Neuronal stem cell (in vitro differentiated cells): Measurements from ENCODE around the gene HIF1A.

Experiments
- DNase-seq: peaks from one replicate; pipeline ENCODE4 v3.0.0-alpha.2; 2013; ENCODE audit warnings: low spot score
- H2AFZ ChIP-seq: one replicate; pipeline ENCODE4 v1.6.1; 2013; ENCODE audit warnings: mild to moderate bottlenecking, low read length, inconsistent platforms
- H2AK5ac ChIP-seq: 2 replicates; pipeline ENCODE4 v1.6.1; 2013; ENCODE audit warnings: low read depth, mild to moderate bottlenecking, inconsistent platforms, low read length, moderate library complexity, mixed read lengths
- H2BK120ac ChIP-seq: 2 replicates; pipeline ENCODE4 v1.6.1; 2013; ENCODE audit warnings: low read depth, mild to moderate bottlenecking, inconsistent platforms, low read length, moderate library complexity, mixed read lengths
- H2BK12ac ChIP-seq: one replicate; pipeline ENCODE4 v1.6.1; 2013; ENCODE audit warnings: low read length, inconsistent platforms
- H2BK15ac ChIP-seq: 2 replicates; pipeline ENCODE4 v1.6.1; 2013; ENCODE audit warnings: mild to moderate bottlenecking, low read length, inconsistent platforms, mixed read lengths
- H2BK5ac ChIP-seq: one replicate; pipeline ENCODE4 v1.6.1; 2013; ENCODE audit warnings: inconsistent platforms, mild to moderate bottlenecking, low read length, moderate library complexity
- H3K14ac ChIP-seq: one replicate; pipeline ENCODE4 v1.6.1; 2013; ENCODE audit warnings: low read length, inconsistent platforms
- H3K18ac ChIP-seq: 2 replicates; pipeline ENCODE4 v1.6.1; 2013; ENCODE audit warnings: low read length, inconsistent platforms
- H3K23ac ChIP-seq: 2 replicates; pipeline ENCODE4 v1.6.1; 2013; ENCODE audit warnings: low read depth, mild to moderate bottlenecking, mixed read lengths, low read length, inconsistent platforms; ENCODE audit not compliant: poor library complexity
- H3K27ac ChIP-seq: replicated peaks from 3 replicates; pipeline ENCODE4 v1.5.1; 2013; ENCODE audit warnings: low read length, inconsistent platforms
- H3K27me3 ChIP-seq, 3 experiments: 2 replicates each; pipeline ENCODE4 v1.6.1; 2013; ENCODE audit warnings: low read length in 3 of 3, mild to moderate bottlenecking in 2 of 3, inconsistent platforms in 1 of 3, low read depth in 1 of 3, mixed read lengths in 1 of 3, moderate library complexity in 1 of 3; ENCODE audit not compliant: control insufficient read depth in 3 of 3, insufficient read depth in 3 of 3
- H3K36me3 ChIP-seq, 2 donors: replicated peaks in 1 of 2; 2 replicates each; pipeline ENCODE4 v1.6.1; 2013; ENCODE audit warnings: low read length in 2 of 2; ENCODE audit not compliant: control insufficient read depth in 2 of 2, insufficient read depth in 2 of 2
- H3K4ac ChIP-seq: 2 replicates; pipeline ENCODE4 v1.6.1; 2013; ENCODE audit warnings: inconsistent platforms, mild to moderate bottlenecking, low read length, moderate library complexity
- H3K4me1 ChIP-seq, 2 donors: 1 replicate in 1 of 2; 2 replicates in 1 of 2; pipeline ENCODE4 v1.6.1; 2013; ENCODE audit warnings: low read length in 2 of 2, low read depth in 1 of 2; ENCODE audit not compliant: control insufficient read depth in 2 of 2, insufficient read depth in 1 of 2
- H3K4me2 ChIP-seq: one replicate; pipeline ENCODE4 v1.6.1; 2013; ENCODE audit warnings: mild to moderate bottlenecking, low read length, inconsistent platforms; ENCODE audit not compliant: insufficient read depth, poor library complexity, severe bottlenecking
- H3K4me3 ChIP-seq, 2 donors: 2 replicates each; pipeline ENCODE4 v1.5.1; 2013; ENCODE audit warnings: low read length in 2 of 2, mild to moderate bottlenecking in 2 of 2, inconsistent platforms in 1 of 2, moderate library complexity in 1 of 2
- H3K79me1 ChIP-seq: one replicate; pipeline ENCODE4 v1.6.1; 2013; ENCODE audit warnings: low read depth, mild to moderate bottlenecking, inconsistent platforms, low read length, moderate library complexity
- H3K9ac ChIP-seq: one replicate; pipeline ENCODE4 v1.6.1; 2013; ENCODE audit warnings: mild to moderate bottlenecking, low read depth, low read length, inconsistent platforms; ENCODE audit not compliant: poor library complexity
- H3K9me3 ChIP-seq, 2 donors: replicated peaks in 1 of 2; 2 replicates each; pipeline versions ENCODE3 to v1.6.1; 2013; ENCODE audit warnings: low read length in 2 of 2, mild to moderate bottlenecking in 2 of 2, inconsistent platforms in 1 of 2, low read depth in 1 of 2, mixed read lengths in 1 of 2, moderate library complexity in 1 of 2; ENCODE audit not compliant: control insufficient read depth in 2 of 2, insufficient read depth in 1 of 2
- H4K8ac ChIP-seq: one replicate; pipeline ENCODE4 v1.6.1; 2013; ENCODE audit warnings: low read depth, mild to moderate bottlenecking, inconsistent platforms, low read length, moderate library complexity
- H4K91ac ChIP-seq: one replicate; pipeline ENCODE4 v1.6.1; 2013; ENCODE audit warnings: low read length, low read depth, mild to moderate bottlenecking, inconsistent platforms; ENCODE audit not compliant: poor library complexity
- WGBS, 2 donors: extraction: QIAGEN DNeasy Blood & Tissue Kit; methylation state at CpG; one replicate each; pipeline ENCODE4 v1.1.7; 2013; ENCODE audit warnings: missing lambda C conversion rate in 2 of 2, mixed read lengths in 1 of 2; ENCODE audit not compliant: insufficient read length in 2 of 2, insufficient replicate concordance in 1 of 2; ENCODE audit errors: extremely low coverage in 2 of 2; 5-methylcytosine and 5-hydroxymethylcytosine counted together

HIF1A gene

GRCh38 chr14:61663312-61663979 is 31.9 kb upstream of the HIF1A start:
- Histone ChIP-seq H3K23ac (no peak overlapping the region), H3K79me1 (no peaks in the 10 kb centered on the region), H4K8ac (no peak overlapping the region), H3K36me3 (no peaks in the 10 kb centered on the region), H3K4me1 (peaks cover 0 to 2% of the 10 kb centered on the region in 2 donors), H3K27me3 (peaks cover 0 to 3% (median 0%) of the 10 kb centered on the region in 3 experiments), H3K18ac (no peak overlapping the region), H2AFZ (no peak overlapping the region), H3K9ac (no peak overlapping the region), H3K4me3 (no peak overlapping the region), H3K4ac (no peak overlapping the region), H2AK5ac (no peak overlapping the region), H2BK5ac (no peak overlapping the region), H3K4me2 (no peak overlapping the region), H3K27ac (no peak overlapping the region), H2BK120ac (no peak overlapping the region), H4K91ac (no peak overlapping the region), H3K9me3 (no peaks in the 10 kb centered on the region), H3K14ac (no peak overlapping the region), H2BK12ac (no peak overlapping the region), H2BK15ac (no peak overlapping the region)
- no CpG with 5 or more reads among the region's 7 CpGs for WGBS, 2 donors
- DNase-seq, result no peak

GRCh38 chr14:61668282-61668681 is 27.0 kb upstream of the HIF1A start:
- Histone ChIP-seq H3K23ac (no peak overlapping the region), H3K14ac (no peak overlapping the region), H3K9me3 (no peaks in the 10 kb centered on the region), H3K9ac (no peak overlapping the region), H2BK12ac (no peak overlapping the region), H3K27ac (no peak overlapping the region), H3K4ac (no peak overlapping the region), H3K18ac (no peak overlapping the region), H3K27me3 (peaks cover 0 to 6% (median 0%) of the 10 kb centered on the region in 3 experiments), H4K91ac (no peak overlapping the region), H3K36me3 (no peaks in the 10 kb centered on the region), H3K79me1 (no peaks in the 10 kb centered on the region), H2BK120ac (no peak overlapping the region), H3K4me3 (no peak overlapping the region), H2AFZ (no peak overlapping the region), H4K8ac (no peak overlapping the region), H3K4me2 (no peak overlapping the region), H3K4me1 (peaks cover 0 to 6% of the 10 kb centered on the region in 2 donors), H2BK5ac (no peak overlapping the region), H2BK15ac (no peak overlapping the region), H2AK5ac (no peak overlapping the region)
- WGBS, 2 donors, result no CpG with 5 or more reads among the region's 1 CpG
- DNase-seq, result no peak

- Histone ChIP-seq H3K4ac (no peak overlapping the region), H3K27ac (no peak overlapping the region), H2BK12ac (no peak overlapping the region), H3K14ac (no peak overlapping the region), H3K23ac (no peak overlapping the region), H2BK120ac (no peak overlapping the region), H3K4me3 (no peak overlapping the region), H2BK5ac (no peak overlapping the region), H3K4me1 (peaks cover 0 to 6% of the 10 kb centered on the region in 2 donors), H3K27me3 (peaks cover 0 to 6% (median 0%) of the 10 kb centered on the region in 3 experiments), H2AFZ (no peak overlapping the region), H4K8ac (no peak overlapping the region), H3K9ac (no peak overlapping the region), H3K36me3 (no peaks in the 10 kb centered on the region), H3K79me1 (no peaks in the 10 kb centered on the region), H3K18ac (no peak overlapping the region), H4K91ac (no peak overlapping the region), H2BK15ac (no peak overlapping the region), H2AK5ac (no peak overlapping the region), H3K9me3 (no peaks in the 10 kb centered on the region), H3K4me2 (no peak overlapping the region)
- DNase-seq, result no peak
- WGBS, 2 donors, result no CpG with 5 or more reads among the region's 7 CpGs
Measured at GRCh38 chr14:61670576-61670975, 24.7 kb upstream of the HIF1A start.

GRCh38 chr14:61671082-61671481 is 24.2 kb upstream of the HIF1A start:
- Histone ChIP-seq H3K18ac (no peak overlapping the region), H3K4ac (no peak overlapping the region), H2BK120ac (no peak overlapping the region), H3K4me1 (peaks cover 0 to 6% of the 10 kb centered on the region in 2 donors), H3K4me2 (no peak overlapping the region), H3K14ac (no peak overlapping the region), H3K23ac (no peak overlapping the region), H4K91ac (no peak overlapping the region), H3K27me3 (peaks cover 0 to 6% (median 0%) of the 10 kb centered on the region in 3 experiments), H3K4me3 (no peak overlapping the region), H2BK5ac (no peak overlapping the region), H2BK15ac (no peak overlapping the region), H2BK12ac (no peak overlapping the region), H3K36me3 (no peaks in the 10 kb centered on the region), H3K9ac (no peak overlapping the region), H3K9me3 (no peaks in the 10 kb centered on the region), H3K79me1 (no peaks in the 10 kb centered on the region), H2AFZ (no peak overlapping the region), H3K27ac (no peak overlapping the region), H2AK5ac (no peak overlapping the region), H4K8ac (no peak overlapping the region)
- DNase-seq, result no peak
- no CpG with 5 or more reads among the region's 3 CpGs for WGBS, 2 donors
